Activated CD8-positive, alpha-beta memory T cell treated with anti-CD3 and anti-CD28 coated beads, Interleukin-2, amount 50 U/mL, for 4 hours (primary cell): ENCODE data around the gene CD22.
"Not testable (repeated sequence)": the region's sequence is repeated elsewhere in the genome, so short reads cannot be mapped to it uniquely, and the experiment has no call there.

Experiments
- DNase-seq: peaks from one replicate; pipeline ENCODE4 v3.0.0-alpha.2; 2020

The CD22 gene

DNA sequence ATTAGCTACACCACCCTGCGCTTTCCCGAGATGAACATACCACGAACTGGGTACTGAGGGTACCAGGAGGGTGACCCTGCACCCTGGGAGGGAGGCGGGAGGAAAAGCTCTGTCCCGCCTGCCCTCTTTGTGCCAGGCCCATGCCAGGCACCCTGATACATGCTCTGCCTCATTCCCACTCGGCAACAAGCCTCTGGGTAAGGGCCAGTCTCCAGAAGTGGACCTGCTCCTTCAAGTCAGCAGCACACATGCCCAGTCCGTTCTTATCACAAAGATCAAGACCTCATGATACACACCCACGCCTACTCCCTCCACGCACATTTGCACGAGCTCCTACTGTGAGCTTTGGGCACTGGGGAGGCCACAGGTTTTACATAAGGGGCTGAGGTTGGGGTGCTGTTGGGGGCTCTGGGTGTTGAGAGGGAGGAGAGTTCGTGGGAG, 16.7 kb downstream of the CD22 start:
- no peak for DNase-seq

DNA sequence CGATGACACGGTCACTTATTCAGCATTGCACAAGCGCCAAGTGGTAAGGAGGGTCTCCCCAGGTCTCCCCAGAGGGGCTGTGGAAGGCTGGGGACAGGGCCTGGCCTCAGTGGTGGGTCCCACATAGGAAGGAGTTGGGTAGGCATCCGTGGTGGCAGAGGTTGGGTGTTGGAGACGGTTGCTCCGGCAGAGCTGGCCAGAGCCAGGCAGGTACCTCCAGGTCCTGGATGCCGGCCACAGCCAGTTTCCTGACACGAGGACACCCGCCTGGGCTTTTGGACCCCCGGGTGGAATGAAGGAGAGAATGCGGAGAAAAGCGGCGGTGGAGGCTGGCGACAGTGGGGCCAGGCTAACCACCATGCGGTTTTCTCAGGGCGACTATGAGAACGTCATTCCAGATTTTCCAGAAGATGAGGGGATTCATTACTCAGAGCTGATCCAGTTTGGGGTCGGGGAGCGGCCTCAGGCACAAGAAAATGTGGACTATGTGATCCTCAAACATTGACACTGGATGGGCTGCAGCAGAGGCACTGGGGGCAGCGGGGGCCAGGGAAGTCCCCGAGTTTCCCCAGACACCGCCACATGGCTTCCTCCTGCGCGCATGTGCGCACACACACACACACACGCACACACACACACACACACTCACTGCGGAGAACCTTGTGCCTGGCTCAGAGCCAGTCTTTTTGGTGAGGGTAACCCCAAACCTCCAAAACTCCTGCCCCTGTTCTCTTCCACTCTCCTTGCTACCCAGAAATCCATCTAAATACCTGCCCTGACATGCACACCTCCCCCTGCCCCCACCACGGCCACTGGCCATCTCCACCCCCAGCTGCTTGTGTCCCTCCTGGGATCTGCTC, 17.4 kb downstream of the CD22 start:
- peak; percentile 71 for DNase-seq

DNA sequence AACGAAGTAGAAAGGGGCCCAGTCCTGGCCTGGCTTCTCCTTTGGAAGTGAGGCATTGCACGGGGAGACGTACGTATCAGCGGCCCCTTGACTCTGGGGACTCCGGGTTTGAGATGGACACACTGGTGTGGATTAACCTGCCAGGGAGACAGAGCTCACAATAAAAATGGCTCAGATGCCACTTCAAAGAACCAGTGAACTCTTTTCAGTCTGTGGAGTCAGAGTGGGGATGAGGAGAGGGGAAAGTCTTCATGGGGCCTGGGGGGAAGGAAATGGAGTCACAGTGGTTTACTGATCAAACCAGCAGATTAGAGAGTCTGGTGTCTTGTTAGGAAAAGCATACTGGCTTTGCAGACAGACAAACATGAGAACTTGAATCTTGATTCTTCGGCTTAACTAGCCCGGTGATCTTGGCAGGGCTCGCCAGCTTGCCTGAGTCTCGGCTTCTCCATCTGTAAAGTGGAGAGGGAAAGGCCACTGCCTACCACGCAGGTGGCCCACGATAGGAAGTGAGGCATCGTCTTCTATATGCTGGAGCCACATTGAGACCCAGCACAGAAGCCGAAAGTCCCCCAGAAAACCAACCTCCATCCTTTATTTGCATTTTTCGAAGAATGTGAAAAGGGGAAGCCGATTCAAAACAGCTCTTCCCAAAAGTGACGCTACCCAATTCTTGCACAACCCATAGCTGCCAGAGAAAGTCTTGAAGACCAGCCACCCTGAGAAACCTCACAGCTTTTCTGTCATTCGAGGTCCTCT, 18.4 kb downstream of the CD22 start, which contains the start of gene FFAR1:
FFAR1 (plus strand) TSS at position 732 of the 759 bp plus-strand sequence. CDS start 3,650 bp downstream, outside the sequence.
- DNase-seq, result no peak

DNA sequence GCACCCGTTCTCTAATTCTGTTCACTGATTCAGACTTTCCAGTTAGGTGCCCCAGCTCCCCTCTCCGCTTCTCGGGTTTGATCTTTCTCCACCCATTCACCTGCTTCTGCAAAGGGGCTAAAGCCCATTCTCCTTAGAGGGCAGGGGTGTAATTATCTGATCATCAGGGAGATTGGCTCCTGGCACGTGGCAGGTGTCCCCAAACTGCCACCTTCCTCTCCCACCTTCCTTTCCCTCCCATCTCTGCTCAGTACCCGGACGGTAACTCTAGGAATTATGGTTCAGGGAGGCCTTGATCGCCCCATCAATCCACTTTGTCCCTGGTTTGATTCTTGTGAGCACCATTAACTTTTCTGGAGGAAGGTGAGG, 18.9 kb downstream of the CD22 start:
- DNase-seq, result no peak

DNA sequence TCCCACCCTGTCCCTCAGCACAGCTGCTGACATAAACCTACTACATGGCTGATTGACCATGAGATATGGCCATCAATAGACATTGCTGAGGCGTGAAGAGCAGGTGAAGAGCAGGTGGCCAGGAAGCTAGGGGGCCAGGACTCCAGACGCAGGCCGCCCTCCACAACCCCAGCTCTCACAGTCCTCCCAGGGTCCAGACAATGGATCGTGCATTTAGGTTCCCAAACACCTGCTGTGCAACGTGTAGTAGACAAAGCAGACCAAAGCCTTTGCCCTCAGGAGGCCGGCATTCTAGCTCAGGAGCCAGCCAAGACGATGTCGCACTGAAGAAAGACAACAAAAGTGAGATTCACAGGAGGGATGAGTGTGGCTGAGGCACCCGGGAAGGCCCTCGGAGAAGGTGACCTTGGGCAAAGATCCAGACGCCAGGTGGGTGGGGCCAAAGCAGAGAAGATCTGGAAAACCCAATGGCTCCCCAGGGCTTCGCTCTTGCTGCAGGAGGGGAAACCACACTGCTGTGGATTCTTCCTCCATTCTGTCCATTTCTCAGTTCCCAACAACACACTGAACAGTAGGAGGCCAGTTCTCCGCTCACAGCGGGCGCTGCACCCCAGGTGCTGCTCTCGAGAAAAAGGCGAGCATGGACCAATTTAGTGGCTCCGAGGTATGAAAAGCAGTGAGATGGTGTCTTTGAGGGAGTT, 20.1 kb downstream of the CD22 start:
- DNase-seq, result no peak

DNA sequence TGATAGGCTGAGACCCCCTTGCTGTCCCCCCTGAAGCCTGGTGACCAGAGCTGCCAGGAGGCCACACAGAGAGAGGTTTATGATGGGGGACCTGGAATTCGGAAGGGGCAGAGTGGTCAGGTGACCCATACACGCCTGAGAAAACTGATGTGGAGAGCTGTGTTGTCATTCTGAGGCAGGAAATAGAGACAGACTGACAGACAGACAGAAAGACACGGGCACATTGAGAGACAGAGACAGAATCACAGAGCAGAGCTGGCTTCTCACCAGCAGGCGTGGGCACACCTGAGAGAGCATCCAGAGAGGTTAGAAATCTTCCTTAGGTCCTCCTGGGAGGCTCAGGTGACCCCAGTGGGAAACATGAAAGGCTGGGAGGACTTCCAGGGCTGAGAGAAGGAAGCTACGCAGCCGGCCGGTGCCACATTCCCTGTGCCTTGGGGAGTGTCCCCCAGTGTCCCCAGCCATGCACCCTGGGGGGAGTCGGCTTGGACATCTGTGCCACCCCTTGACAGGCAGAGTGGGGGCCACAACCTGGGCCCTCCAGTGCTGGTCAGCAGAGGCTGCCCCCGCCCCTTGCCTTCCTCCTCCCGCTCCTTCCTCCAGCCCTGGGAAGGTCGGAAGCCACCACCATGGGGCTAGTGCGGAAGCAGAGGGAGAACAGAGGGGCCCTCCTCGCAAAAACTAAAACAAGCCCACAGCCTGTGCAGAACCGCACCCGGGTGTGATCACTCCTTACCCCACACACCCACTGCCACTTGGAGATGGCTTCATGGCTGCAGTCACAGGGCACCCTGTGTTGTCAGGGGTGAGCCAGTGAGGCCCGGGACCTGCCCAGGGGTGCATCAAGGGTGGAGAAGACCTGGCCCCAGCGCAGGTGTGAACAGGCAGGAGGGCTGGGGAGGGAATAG, 20.9 kb downstream of the CD22 start:
- peak; percentile 13 for DNase-seq

DNA sequence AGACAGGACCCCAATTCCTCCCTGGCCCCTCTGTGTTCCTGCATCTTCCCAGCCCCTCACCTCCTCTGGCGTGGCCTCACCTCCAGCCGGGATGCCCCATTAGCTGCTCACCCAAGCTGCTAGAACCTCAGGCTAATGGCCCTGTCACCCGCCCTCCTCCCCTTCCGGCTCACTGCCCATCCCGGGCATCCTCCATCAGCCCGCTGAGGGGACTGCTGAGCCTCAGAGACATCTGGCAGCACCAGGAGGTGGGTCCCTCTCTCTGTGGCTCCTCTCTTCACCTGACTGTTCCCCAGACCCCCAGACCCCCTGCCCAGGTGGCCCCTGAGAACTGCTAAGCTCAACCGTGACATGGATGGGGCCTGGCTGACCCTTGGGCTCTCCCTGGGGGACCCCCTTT, 21.6 kb downstream of the CD22 start:
- DNase-seq, result no peak

DNA sequence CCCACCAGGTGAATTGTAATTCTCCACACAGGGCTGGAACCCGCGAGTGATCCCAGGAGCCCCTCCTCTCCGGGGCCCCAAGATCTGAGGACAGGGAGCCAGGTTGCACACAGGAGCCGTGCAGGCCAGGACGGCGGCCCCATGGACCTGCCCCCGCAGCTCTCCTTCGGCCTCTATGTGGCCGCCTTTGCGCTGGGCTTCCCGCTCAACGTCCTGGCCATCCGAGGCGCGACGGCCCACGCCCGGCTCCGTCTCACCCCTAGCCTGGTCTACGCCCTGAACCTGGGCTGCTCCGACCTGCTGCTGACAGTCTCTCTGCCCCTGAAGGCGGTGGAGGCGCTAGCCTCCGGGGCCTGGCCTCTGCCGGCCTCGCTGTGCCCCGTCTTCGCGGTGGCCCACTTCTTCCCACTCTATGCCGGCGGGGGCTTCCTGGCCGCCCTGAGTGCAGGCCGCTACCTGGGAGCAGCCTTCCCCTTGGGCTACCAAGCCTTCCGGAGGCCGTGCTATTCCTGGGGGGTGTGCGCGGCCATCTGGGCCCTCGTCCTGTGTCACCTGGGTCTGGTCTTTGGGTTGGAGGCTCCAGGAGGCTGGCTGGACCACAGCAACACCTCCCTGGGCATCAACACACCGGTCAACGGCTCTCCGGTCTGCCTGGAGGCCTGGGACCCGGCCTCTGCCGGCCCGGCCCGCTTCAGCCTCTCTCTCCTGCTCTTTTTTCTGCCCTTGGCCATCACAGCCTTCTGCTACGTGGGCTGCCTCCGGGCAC, 22.6 kb downstream of the CD22 start:
- DNase-seq, result peak; percentile 13

DNA sequence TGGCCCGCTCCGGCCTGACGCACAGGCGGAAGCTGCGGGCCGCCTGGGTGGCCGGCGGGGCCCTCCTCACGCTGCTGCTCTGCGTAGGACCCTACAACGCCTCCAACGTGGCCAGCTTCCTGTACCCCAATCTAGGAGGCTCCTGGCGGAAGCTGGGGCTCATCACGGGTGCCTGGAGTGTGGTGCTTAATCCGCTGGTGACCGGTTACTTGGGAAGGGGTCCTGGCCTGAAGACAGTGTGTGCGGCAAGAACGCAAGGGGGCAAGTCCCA, 23.1 kb downstream of the CD22 start:
- peak; percentile 12 for DNase-seq

DNA sequence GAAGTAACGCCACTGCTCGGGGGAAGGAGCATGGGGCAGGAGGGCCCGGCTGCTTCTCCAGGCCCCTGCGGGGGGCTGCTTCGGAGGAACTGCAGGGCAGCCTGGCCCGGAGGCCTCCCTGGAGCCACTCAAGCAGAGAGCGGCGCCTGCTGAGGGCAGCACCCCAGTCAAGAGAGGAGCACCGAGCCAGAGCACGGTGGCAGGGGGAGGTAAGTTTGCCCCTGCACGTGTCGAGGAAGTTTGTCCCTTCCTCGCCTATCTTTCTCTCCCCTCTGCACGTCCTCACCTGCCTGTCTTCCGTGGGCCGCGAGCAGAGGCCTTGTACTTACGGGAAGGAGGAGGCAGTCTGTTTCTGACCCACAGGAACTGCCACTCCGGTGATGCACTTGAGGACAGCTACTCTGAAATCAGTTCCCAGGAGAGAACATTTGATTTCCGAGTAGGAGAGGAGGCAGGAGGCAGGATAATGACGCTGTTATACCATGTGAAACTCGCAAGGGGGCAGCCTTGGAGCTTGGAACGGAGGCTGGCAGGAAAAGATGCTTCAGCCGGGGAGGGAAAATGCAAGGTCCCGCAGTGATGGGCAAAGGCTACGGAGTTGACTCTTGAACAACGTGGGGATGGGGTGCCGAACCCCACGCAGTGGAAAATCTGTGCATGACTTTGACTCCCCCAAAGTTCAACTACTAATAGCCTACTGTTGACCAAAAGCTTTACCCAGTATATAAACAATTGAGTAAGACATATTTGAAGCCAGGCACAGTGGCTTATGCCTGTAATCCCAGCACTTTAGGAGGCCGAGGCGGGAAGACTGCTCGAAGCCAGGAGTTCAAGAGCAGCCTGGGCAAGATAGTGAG, 23.7 kb downstream of the CD22 start:
- peak; percentile 66 for DNase-seq

DNA sequence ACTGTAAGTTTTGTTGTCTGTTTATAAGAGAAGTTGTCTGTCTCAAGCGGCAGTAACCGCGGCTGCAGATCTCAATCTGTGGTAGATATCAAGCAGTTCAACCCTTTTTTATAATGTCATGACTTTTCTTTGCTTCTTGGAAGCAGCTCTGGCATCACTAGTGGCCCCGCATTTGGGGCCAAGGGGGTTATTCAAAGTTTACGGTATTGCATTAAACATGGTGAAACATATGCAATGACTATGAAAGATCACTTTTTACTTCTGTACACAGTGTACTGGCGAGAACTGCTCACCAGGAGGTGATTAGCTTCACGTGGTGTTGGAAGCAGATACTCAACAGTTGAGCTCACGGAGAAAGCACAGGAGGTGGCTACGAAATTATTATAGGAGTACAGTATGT, 24.6 kb downstream of the CD22 start:
- DNase-seq, result peak; percentile 10

DNA sequence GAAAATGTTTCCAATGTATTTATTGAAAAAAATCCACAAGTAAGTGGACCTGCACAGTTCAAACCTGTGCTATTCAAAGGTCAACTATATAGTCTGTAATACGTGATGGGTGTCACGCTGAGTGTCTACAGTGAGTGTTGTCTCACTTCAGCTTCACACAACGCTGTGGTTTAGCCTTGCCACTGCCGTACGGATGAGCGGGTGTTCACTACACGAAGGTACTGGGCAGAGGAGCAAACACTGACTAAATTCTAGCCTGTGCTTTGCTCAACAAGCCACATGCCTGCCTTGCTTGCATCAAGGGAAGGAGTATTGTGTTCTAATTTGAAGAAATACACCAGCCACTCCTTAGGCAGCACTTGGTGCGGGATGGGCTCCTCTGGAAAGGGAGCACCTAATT, 25.9 kb downstream of the CD22 start:
- peak; percentile 3 for DNase-seq

DNA sequence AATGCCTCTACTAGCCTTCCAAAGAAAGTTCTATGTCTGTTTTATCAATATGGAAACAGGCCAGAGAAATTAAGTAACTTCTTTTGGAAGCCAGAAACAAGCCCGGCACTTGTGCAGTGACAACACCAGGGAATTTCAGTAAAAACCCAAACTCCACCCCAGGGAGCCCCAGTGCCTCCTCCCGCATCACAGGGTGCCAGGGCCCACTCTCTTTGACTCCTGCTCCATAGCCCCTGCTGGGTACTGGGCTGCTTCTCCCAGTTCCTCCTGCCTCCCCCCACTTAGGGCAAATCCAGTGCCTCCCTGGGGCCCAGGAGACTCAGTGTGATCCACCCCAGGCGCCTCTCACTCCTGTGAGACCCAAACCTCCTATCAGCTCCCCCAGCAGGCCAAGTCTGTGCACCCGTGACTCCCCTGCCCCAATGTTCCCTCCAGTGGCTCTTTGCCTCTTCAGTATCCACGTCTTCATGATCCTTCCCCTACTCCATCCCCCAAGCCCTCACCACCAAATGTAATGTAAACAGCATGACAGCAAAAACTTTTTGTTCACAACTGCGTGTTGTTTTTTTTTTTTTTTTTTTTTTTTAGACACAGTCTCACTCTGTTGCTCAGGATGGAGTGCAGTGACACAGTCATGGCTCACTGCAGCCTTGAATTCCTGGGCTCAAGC, 26.9 kb downstream of the CD22 start:
- peak; percentile 7 for DNase-seq

DNA sequence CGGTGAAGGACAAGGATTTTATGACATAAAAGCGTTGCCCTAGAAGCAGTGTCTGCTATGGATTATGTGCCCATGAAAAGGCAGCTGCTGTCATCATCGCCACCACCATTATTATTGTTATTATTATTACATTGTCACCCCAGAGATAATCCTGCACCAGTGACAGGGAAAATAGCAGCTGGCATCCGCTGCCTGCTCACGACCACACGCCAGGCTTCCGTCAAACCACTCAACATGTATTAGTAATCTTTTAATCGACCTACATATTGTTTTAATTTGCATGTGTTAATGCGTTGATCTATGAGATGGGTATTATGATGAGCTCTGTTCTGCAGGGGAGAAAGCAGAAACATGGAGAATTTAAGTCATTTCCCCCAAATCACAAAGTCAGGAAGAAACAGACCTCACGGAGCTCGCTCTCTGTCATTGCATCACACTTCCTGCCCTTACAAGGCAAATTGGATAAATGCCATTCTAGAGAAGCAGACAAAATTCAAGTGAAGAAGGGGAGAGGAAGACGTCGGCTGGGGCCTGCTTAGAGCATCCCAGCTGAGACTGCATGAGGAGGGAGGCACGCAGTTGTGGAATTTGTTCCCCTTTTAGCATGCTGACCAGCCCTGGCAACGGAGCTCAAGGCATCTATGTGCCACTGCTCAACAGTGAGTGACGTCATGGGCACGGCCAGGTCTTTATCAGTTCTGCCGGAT, 29.0 kb downstream of the CD22 start, which contains the start of gene FFAR3:
FFAR3 (plus strand) TSS at position 594 of the 707 bp plus-strand sequence. CDS start 431 bp downstream, outside the sequence.
- no peak for DNase-seq

DNA sequence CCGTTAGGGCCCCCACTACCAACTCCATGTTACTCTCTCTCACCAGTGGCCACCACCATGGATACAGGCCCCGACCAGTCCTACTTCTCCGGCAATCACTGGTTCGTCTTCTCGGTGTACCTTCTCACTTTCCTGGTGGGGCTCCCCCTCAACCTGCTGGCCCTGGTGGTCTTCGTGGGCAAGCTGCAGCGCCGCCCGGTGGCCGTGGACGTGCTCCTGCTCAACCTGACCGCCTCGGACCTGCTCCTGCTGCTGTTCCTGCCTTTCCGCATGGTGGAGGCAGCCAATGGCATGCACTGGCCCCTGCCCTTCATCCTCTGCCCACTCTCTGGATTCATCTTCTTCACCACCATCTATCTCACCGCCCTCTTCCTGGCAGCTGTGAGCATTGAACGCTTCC, 29.8 kb downstream of the CD22 start:
- not testable (repeated sequence) for DNase-seq

DNA sequence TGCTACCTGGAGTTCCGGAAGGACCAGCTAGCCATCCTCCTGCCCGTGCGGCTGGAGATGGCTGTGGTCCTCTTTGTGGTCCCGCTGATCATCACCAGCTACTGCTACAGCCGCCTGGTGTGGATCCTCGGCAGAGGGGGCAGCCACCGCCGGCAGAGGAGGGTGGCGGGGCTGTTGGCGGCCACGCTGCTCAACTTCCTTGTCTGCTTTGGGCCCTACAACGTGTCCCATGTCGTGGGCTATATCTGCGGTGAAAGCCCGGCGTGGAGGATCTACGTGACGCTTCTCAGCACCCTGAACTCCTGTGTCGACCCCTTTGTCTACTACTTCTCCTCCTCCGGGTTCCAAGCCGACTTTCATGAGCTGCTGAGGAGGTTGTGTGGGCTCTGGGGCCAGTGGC, 30.4 kb downstream of the CD22 start:
- DNase-seq, result not testable (repeated sequence)

DNA sequence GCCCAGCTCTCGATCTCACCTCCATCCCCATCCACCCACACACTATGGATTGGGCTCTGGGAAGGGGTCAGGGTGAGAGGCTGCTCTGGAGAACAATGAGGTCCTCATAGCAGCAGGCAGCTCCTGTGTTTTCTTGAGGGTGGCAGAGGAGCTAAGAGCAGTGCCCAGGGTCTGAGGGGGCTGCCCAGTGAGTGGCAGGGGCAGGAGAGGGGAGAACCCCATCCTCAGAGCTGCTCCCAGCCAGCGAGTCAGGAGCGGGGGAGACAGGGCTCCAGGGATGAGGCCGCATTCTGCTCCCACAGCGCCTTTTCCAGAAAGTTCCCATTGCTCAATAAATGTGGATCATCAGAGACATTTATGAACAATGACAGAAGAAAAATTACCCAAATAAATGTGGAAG, 31.1 kb downstream of the CD22 start:
- not testable (repeated sequence) for DNase-seq

DNA sequence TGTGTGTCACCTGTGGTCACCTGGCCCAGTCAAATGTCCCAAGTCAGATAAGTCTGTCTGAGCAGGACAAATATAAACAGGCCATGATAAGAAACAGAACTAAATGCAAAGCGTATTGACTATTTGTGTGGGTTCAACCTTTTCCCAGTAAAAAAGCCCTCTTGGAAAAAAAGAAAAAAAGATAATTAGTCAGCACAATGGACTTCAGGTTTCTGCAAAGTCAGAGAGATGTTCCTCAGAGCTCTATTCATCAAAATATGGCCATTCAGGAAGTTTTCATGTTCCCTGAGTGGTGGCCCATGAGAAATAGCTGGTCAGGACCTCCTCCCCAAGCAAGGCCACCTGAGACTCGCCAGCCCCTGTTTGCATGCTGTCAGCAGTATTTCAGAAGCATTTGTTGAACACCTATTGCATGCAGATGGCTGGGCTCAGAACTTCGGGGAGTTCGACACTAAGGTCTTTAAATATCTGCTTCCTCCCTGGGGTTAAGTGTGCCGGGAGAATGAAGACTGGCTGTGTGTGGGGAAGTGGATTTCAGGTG, 32.0 kb downstream of the CD22 start:
- no peak for DNase-seq
